ENCODE measurements around the gene KPNA3.
A peak's percentile ranks its signal among the peaks of the same experiment; 100 is the strongest.
"Not testable (repeated sequence)": the region's sequence is repeated elsewhere in the genome, so short reads cannot be mapped to it uniquely, and the experiment has no call there.

Gene KPNA3, protein sequence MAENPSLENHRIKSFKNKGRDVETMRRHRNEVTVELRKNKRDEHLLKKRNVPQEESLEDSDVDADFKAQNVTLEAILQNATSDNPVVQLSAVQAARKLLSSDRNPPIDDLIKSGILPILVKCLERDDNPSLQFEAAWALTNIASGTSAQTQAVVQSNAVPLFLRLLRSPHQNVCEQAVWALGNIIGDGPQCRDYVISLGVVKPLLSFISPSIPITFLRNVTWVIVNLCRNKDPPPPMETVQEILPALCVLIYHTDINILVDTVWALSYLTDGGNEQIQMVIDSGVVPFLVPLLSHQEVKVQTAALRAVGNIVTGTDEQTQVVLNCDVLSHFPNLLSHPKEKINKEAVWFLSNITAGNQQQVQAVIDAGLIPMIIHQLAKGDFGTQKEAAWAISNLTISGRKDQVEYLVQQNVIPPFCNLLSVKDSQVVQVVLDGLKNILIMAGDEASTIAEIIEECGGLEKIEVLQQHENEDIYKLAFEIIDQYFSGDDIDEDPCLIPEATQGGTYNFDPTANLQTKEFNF

DNA sequence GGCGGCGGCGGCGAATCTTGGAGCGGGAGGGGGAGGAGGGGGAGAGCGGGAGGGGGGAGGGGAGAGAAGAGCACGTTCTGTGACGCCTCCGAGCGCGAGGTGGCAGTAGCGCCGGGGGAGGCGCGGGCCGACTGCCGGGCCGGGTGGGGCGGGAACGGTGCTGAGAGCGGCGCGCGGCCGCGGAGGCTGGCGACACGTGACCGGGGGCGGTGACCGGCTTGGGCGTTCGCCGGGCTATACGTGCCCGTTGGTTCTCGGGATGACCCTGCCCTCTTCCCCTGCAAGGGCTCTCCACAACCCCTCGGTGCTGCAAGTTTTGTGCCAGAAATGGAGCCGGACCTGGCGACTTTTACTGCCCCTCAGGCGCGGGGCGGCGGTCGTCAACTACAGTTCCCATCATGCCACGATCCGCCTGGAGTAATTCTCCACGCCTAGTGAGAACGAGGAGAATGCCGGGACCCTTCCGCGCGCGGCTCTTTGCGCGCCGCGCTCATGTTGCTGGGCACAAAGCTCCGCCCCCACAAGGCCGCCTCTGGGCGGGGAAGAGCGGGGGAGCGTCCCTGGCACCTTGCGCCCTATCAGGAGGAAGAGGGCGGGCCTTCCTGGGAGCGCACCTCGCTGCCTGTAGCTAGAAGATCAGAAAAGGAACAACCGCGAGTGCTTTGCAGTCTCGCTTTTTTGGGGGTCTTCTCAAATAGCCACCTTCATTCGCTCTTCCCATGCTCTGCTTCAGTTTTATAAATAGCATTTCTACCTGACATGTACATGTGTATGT, at the start of gene KPNA3:
Gene KPNA3, minus strand, starts transcription at position 133 of the 775 bp plus-strand sequence. CDS start 176 bp downstream, outside the sequence.
- DNase-seq (ENCODE audit: low read depth, low spot score) = peak; percentile 95

DNA sequence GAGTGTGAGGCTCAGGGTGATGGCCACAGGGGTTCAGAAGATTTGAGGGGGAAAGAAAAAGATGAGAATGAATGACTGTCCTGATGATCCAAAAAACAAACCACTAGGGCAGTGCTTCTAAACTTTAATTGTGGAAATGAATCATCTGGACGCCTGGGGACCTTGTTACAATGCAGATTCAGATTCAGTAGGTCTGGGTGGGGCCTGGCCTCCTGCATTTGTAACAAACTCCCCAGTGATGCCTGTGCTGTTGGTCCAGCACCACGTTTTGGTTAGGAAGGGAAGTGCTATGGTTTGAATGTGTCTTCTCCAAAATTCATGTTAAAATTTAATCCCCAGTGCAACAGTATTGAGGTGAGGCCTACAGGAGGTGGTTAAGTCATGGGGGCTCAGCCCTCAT, 49.5 kb upstream of the KPNA3 start:
- no peak for DNase-seq (ENCODE audit: low read depth, low spot score)

DNA sequence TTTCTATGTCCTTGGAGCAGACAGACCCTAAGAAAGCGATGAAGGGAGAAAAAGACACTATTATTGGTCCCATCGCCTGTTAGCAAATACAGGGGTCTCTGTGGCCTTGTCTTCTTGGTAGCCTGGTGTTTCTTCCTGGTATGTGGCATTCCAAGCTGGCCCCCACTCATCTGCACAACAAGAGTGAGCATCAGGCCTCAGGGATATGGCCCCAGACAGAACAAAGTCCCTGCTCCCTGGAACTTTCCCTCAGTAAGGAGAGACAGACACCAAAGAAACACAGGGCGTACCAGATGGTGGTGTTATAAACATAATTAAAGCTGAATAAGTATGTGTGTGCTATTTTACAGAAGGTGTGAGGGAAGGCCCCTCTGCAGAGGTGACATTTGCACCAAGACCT, 48.2 kb upstream of the KPNA3 start:
- no peak for DNase-seq (ENCODE audit: low read depth, low spot score)

GRCh38 chr13:49840266-49840665, 47.8 kb upstream of the KPNA3 start:
- DNase-seq (ENCODE audit: low read depth, low spot score) = no peak

- no peak for DNase-seq (ENCODE audit: low read depth, low spot score)
These were observed 46.5 kb upstream of the KPNA3 start for GRCh38 chr13:49838989-49839388.

DNA sequence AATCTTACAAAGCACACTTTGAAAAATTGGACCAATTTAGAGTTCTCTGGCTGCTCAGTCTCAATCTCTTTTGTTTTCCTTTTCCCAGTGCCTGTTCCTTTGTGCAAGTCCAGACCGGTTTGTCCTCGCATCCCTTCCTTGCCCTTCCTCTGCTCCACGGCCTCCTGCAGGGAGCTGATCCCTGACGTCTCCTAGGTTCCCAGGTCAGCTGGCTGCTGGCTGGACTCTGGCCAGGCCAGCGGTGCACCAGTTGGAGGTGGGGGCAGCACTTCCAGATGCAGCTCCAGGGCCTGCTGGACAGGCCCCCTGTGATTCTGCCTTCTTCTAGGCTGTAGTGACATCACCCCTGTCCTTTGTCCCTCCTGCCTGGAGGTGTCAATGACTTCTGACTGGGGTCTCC, 44.0 kb upstream of the KPNA3 start:
- DNase-seq (ENCODE audit: low read depth, low spot score) = peak; percentile 69

DNA sequence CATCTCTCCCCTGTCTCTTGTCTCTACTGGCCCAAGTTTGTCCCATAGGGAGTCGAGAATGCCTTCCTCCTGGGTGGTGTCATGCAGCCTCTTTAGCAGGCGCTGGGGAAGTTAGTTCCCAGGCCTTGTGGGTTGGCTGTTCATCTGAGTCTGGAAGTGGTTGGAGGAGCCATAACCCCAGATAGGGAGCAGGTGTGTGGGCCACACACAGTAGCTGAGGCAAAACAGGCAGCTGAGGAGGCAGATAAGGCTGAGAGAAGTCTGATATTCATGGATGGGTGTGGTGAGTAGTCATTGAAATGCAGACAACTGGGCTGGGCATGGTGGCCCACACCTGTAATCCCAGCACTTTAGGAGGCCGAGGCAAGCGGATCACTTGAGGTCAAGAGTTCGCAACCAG, 40.9 kb upstream of the KPNA3 start:
- no peak for DNase-seq (ENCODE audit: low read depth, low spot score)

DNA sequence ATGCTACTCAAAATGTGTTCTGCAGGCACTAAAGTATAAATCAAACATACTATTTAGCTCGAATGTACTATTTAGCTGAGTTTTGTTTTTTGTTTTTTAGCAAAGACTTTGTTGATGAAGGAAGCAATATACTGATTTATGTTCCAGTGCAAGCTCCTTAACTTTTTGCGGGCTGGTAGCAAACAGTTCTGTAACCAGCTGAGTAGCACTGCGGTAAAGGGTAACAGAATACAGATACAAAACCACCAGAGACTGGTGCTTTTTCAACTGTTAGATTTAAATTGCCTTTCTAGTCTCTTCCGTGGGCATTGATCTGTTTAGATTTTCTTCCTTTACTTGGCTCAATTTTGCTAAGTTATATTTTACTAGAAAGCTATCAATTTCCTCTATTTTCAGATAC, 39.0 kb upstream of the KPNA3 start:
- no peak for DNase-seq (ENCODE audit: low read depth, low spot score)

GRCh38 chr13:49830721-49831120, 38.2 kb upstream of the KPNA3 start:
- no peak for DNase-seq (ENCODE audit: low read depth, low spot score)

GRCh38 chr13:49829715-49830114, 37.2 kb upstream of the KPNA3 start:
- no peak for DNase-seq (ENCODE audit: low read depth, low spot score)

- DNase-seq (ENCODE audit: low read depth, low spot score) = no peak
These were observed 36.0 kb upstream of the KPNA3 start for GRCh38 chr13:49828453-49828852.

GRCh38 chr13:49827891-49828290, 35.4 kb upstream of the KPNA3 start:
- no peak for DNase-seq (ENCODE audit: low read depth, low spot score)

- no peak for DNase-seq (ENCODE audit: low read depth, low spot score)
These were observed 34.9 kb upstream of the KPNA3 start for GRCh38 chr13:49827336-49827735.

- no peak for DNase-seq (ENCODE audit: low read depth, low spot score)
These were observed 28.9 kb upstream of the KPNA3 start for GRCh38 chr13:49821216-49822009.

GRCh38 chr13:49820591-49821215, 28.2 kb upstream of the KPNA3 start:
- DNase-seq (ENCODE audit: low read depth, low spot score) = no peak

DNA sequence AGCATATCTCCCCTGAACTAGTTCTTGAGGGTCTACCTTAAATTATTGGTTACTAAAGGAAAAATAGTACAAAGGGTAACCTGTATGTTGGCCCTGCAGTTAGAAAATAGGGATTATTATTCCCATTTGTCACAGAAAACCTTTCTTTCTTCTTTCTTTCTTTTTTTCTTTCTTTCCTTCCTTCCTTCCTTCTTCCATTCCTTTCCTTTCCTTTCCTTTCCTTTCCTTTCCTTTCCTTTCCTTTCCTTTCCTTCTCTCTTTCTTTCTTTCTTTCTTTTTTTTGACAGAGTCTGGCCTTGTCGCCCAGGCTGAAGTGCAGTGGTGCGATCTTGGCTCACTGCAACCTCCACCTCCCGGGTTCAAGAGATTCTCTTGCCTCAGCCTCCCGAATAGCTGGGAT, 23.6 kb upstream of the KPNA3 start:
- DNase-seq (ENCODE audit: low read depth, low spot score) = not testable (repeated sequence)

- DNase-seq (ENCODE audit: low read depth, low spot score) = no peak
These were observed 22.2 kb upstream of the KPNA3 start for GRCh38 chr13:49814551-49815270.

DNA sequence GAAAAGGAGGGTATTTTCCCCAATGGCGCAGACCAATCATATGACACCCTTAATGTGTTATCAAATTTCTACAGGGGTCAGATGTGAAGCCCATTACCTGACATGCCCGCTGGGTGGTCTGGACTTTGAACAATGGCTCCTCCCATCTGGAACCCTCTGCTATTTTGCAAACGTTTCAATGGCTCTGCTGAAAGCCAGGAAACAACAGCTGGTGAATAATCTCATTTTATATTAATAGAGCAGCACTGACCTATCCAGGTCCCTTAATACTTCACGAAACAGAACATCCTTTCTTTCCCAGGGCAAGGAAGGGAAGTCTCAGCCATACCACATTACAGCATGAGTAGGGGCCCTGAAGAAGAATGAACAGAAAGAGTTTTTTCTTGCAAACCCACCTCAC, 20.3 kb upstream of the KPNA3 start:
- DNase-seq (ENCODE audit: low read depth, low spot score) = no peak

DNA sequence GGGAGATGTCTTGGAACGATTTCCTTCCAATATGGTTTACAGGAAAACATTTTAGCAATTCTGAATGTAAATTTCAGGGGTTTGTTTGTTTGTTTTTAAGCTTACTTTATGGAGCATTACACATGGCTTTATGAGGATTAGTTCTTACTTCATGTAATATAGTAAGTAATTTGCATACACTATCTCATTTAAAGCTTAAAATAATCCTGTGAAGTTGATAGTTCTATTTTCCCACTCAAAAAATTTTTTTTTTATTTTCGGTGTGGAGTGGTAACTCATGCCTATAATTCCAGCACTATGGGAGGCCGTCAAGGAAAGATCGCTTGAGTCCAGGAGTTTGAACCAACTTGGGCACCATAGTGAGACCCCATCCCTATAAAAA, 19.0 kb upstream of the KPNA3 start:
- DNase-seq (ENCODE audit: low read depth, low spot score) = no peak

DNA sequence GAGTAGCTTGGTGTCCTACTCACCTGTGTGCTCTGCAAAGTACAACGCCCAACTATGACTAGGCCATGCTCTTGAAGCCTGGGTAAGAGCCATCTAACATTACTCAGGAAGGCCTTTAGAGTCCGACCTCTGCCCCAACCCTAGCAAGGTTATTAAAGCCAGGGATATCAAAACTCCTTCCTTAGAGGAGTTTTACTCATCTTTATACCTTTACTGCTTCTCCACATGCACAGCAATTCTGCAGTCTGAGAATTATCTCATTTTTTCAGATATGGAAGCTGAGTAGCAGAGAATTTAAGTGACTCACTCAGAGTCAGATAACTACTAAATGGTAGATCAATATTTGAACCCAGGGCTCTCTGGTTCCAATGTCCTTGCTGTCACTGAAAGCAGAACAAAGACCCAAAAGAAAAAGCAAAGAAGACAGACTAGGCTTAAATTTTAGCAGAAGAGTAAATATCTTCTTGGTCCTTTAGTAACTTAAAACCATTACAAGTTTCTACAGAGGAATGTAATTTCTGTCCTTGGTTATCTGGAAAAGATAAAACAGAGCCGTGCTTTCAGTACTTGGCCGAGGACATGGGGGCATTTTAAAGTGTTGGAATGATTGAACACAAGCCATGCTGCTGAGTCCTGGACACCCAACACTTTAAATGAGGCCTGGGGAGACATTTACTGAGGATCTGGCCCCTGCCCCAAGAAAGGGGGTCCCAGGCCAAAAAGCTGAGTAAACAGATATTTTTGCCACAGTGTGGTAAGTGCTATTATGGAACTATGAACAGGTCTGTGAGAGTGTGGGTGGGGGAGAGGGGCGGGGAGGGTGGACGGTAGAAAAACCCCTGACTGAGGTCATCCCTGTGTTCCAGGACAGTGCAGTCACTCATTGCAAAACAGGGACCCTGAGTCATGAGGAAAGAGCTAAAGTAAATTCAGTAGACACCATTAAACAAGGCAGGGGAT, 18.4 kb upstream of the KPNA3 start:
- no peak for DNase-seq (ENCODE audit: low read depth, low spot score)

Measured in smooth muscle cell of the brain vasculature (primary cell).